A549 (cell line): ENCODE data around the gene KISS1. TPM values are rescaled to one million over a fixed set of nuclear protein-coding genes. Genes with fewer than 3 reads are reported as not detected.

Source experiments
- ATAC-seq, 2 experiments: fragments of 200-7000 bp in 1 of 2; fragments of >200 bp in 1 of 2; cut with Nextera tagmentation in 1 of 2; cut with Tn5 transposase in 1 of 2; 3 replicates each; pipeline versions ENCODE4 v1.8.0 to v1.9.1; 2018 to 2020; ENCODE audit warnings: mild to moderate bottlenecking in 1 of 2, moderate library complexity in 1 of 2
- CTCF ChIA-PET: fragments of 300-600 bp; sonication (Branson Sonifier 250); formaldehyde crosslinking; extraction: SDS; loops from one replicate; lab custom pipeline; 2021; ENCODE audit warnings: antibody characterized with exemption, inconsistent platforms; lab: Yijun Ruan, JAX
- POLR2A ChIA-PET: fragments of 350-600 bp; formaldehyde crosslinking; extraction: SDS; loops from one replicate; lab custom pipeline; 2021; ENCODE audit warnings: antibody characterized with exemption, inconsistent platforms; lab: Yijun Ruan, JAX
- DNase-seq, 2 experiments: peaks; one replicate each; pipeline versions ENCODE4 v3.0.0 to v3.0.0-alpha.2; 2011 to 2016; ENCODE audit warnings: low read depth in 1 of 2, low spot score in 1 of 2
- FAIRE-seq: peaks from 2 replicates; lab custom pipeline; 2011; peaks lifted over from hg19 to GRCh38; lab: Jason Lieb, UNC
- H3K27ac ChIP-seq, 2 experiments: fragments of >200 bp; sonication (Bioruptor Twin); formaldehyde crosslinking; 3 replicates each; pipeline ENCODE4 v1.5.1; 2016 to 2017
- H3K4me1 ChIP-seq: fragments of >200 bp; sonication (Bioruptor Twin); formaldehyde crosslinking; 3 replicates; pipeline ENCODE4 v1.6.1; 2016
- H3K4me2 ChIP-seq: fragments of >200 bp; sonication (Bioruptor Twin); formaldehyde crosslinking; 3 replicates; pipeline ENCODE4 v1.6.1; 2016
- H3K4me3 ChIP-seq: fragments of >200 bp; sonication (Bioruptor Twin); formaldehyde crosslinking; 3 replicates; pipeline ENCODE4 v1.5.1; 2016
- H3K9me3 ChIP-seq: fragments of >200 bp; sonication (Bioruptor Twin); formaldehyde crosslinking; 3 replicates; pipeline ENCODE4 v1.6.1; 2016
- CEBPB ChIP-seq, 2 experiments: fragments of >200 bp in 1 of 2; sonication (Bioruptor Twin) in 1 of 2; formaldehyde crosslinking in 1 of 2; IDR thresholded peaks; 2 replicates each; pipeline ENCODE4 v1.6.1; 2012 to 2016
- EHF ChIP-seq: fragments of 250-450 bp; sonication (Bioruptor Pico); IDR thresholded peaks from 2 replicates; pipeline ENCODE4 v1.5.0; 2020; ENCODE audit warnings: mild to moderate bottlenecking
- ESRRA ChIP-seq: fragments of 150-350 bp; IDR thresholded peaks from 2 replicates; pipeline ENCODE4 v1.6.1; 2014; ENCODE audit warnings: mild to moderate bottlenecking, low read length, borderline replicate concordance
- FOXS1 ChIP-seq: fragments of 250-450 bp; sonication (Bioruptor Pico); IDR thresholded peaks from 2 replicates; pipeline ENCODE4 v1.5.0; 2020; ENCODE audit warnings: mild to moderate bottlenecking, moderate library complexity
- GATA3 ChIP-seq: IDR thresholded peaks from 2 replicates; pipeline ENCODE4 v1.6.1; 2012; ENCODE audit warnings: borderline replicate concordance
- JUN ChIP-seq, 2 experiments: fragments of >200 bp; sonication (Bioruptor Twin); formaldehyde crosslinking; IDR thresholded peaks; 2 replicates in 1 of 2; 3 replicates in 1 of 2; pipeline ENCODE4 v1.6.1; 2016 to 2017
- NPAS2 ChIP-seq: fragments of 250-450 bp; sonication (Bioruptor Pico); IDR thresholded peaks from 2 replicates; pipeline ENCODE4 v1.8.0; 2022; ENCODE audit warnings: mild to moderate bottlenecking, moderate library complexity, borderline replicate concordance
- NR3C1 ChIP-seq: fragments of >200 bp; sonication (Bioruptor Twin); formaldehyde crosslinking; IDR thresholded peaks from 3 replicates; pipeline ENCODE4 v1.6.1; 2017
- RARB ChIP-seq: fragments of 250-450 bp; sonication (Bioruptor Pico); IDR thresholded peaks from 2 replicates; pipeline ENCODE4 v1.8.0; 2021; ENCODE audit warnings: mild to moderate bottlenecking, moderate library complexity
- RCOR1 ChIP-seq: fragments of 150-350 bp; IDR thresholded peaks from 2 replicates; pipeline ENCODE4 v1.6.1; 2014; ENCODE audit warnings: antibody characterized with exemption, low read length, low read depth
- RNF2 ChIP-seq: fragments of 200-600 bp; sonication (generic); IDR thresholded peaks from 2 replicates; pipeline ENCODE4 v1.6.1; 2016; ENCODE audit warnings: low read depth, mild to moderate bottlenecking, antibody characterized with exemption, moderate library complexity, borderline replicate concordance
- SMC3 ChIP-seq: fragments of >200 bp; sonication (Bioruptor Twin); formaldehyde crosslinking; IDR thresholded peaks from 3 replicates; pipeline ENCODE4 v1.6.1; 2018; ENCODE audit warnings: inconsistent platforms
- SREBF2 ChIP-seq: fragments of 450-650 bp; IDR thresholded peaks from 2 replicates; pipeline ENCODE4 v1.6.1; 2014; ENCODE audit warnings: mild to moderate bottlenecking, moderate library complexity
- TP53 ChIP-seq: fragments of 250-450 bp; sonication (Bioruptor Pico); IDR thresholded peaks from 2 replicates; pipeline ENCODE4 v1.5.0; 2021; ENCODE audit warnings: mild to moderate bottlenecking, moderate library complexity
- ZC3H11A ChIP-seq: fragments of 450-650 bp; IDR thresholded peaks from 2 replicates; pipeline ENCODE4 v1.6.1; 2014; ENCODE audit warnings: antibody characterized with exemption, mild to moderate bottlenecking
- ZFP36 ChIP-seq: fragments of 450-650 bp; IDR thresholded peaks from 2 replicates; pipeline ENCODE4 v1.6.1; 2014; ENCODE audit warnings: borderline replicate concordance; ENCODE audit not compliant: partially characterized antibody
- WGBS: methylation state at CpG from one replicate; pipeline ENCODE4 v1.1.6; 2017; ENCODE audit errors: missing lambda C conversion rate; 5-methylcytosine and 5-hydroxymethylcytosine counted together
- polyA plus RNA-seq, 4 experiments: library from polyadenylated mRNA; depleted of rRNA in 3 of 4; stranded (reverse); fragments of >200 nt; fragmentation: RNase III in 1 of 4; extraction: RNeasy Plus Mini Kit Qiagen cat#74134 plus additional on column Dnase treatment in 1 of 4; gene quantifications; 2 replicates in 3 of 4; 3 replicates in 1 of 4; pipeline ENCODE4 v1.2.3, GENCODE V29; 2011 to 2017
- TF ChIP-seq, protein P1 (sequence below): fragments of 250-450 bp; sonication (Bioruptor Pico); IDR thresholded peaks from 2 replicates; pipeline ENCODE4 v1.5.0; 2020; ENCODE audit warnings: low read depth, mild to moderate bottlenecking, moderate library complexity
- TF ChIP-seq, protein P2 (sequence below): fragments of >200 bp; sonication (Bioruptor Twin); formaldehyde crosslinking; IDR thresholded peaks from 3 replicates; pipeline ENCODE4 v1.5.1; 2016
- TF ChIP-seq, protein P3 (sequence below): IDR thresholded peaks from 2 replicates; pipeline ENCODE4 v1.6.1; 2012
- TF ChIP-seq, protein P4 (sequence below): fragments of 200-600 bp; sonication (generic); IDR thresholded peaks from 2 replicates; pipeline ENCODE4 v1.6.1; 2016; ENCODE audit warnings: antibody characterized with exemption, mild to moderate bottlenecking, moderate library complexity

The KISS1 gene
- polyA plus RNA-seq, 2 of the 4 experiments (the other 2 are of a cell fraction) = 0.23 TPM; not detected in 1

DNA sequence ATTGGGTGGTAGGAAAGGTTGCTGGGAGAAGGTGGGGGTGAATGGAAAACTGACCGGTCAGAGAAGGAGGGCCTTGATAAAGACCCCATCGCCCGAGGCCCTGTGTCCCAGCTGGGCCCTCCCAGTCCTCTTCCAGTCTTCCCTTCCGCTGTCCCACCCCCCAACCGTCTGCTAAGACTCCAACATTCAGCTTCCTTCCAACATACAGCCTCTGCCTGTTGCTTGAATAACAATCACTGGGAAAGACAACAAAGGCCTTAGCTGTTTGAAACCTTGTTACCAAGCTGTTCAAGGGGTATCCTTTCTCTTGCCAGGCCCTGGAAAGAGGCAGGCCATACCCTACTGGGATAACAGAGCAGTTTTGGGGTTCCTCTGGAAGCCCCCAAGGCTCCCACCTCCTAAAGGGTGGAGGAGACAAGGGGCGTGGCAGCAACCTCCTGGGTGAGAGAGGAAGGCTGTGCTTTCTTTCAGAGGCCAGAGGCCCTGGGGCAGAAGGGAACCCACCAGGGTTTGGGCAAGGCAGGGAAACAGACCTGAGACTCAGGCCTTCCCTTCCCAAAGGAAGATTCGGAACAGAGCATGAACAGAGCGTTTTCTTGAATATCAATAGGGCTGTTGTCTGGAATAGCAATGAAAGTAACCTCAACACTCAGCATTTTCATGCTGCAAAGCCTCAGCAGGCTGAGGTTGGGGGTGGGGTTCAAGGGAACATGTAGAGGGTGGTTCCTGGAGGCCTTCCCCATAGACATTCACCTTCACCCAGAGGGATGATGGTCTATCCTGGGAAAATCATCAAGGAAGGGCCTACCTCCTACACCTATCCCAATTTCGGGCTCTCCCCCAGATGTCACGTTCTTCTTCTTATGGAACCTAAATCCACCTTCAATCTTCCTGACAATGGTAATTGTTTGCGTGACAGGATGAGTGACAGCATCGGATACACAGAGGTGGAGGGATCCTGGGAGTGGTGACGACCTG, 48.6 kb downstream of the KISS1 start:
- FAIRE-seq = no peak
- Histone ChIP-seq H3K4me1 (peaks cover 14% of the 10 kb centered on the region), H3K4me2 (no peak overlapping the region), H3K4me3 (no peak overlapping the region), H3K27ac (no peak overlapping the region), H3K9me3 (no peaks in the 10 kb centered on the region)
- POLR2A ChIA-PET = no interaction called here
- WGBS = 73% methylated on average over 13 of the region's 13 CpGs
- CTCF ChIA-PET = interaction anchor here (1.5 kb wide), 1 partner anchor 9 kb away, joined by 4 read pairs; no protein-coding TSS in a partner anchor
- no peak for ATAC-seq
- DNase-seq = no peak
- TF ChIP-seq, protein P1, sequence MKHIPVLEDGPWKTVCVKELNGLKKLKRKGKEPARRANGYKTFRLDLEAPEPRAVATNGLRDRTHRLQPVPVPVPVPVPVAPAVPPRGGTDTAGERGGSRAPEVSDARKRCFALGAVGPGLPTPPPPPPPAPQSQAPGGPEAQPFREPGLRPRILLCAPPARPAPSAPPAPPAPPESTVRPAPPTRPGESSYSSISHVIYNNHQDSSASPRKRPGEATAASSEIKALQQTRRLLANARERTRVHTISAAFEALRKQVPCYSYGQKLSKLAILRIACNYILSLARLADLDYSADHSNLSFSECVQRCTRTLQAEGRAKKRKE = no peak
- TF ChIP-seq RARB (CRISPR knock-in tag) (no peak), CEBPB (IDR thresholded peaks at IDR 0.05) (no peak), RNF2 (no peak), ZC3H11A (no peak)
- TF ChIP-seq, protein P2, sequence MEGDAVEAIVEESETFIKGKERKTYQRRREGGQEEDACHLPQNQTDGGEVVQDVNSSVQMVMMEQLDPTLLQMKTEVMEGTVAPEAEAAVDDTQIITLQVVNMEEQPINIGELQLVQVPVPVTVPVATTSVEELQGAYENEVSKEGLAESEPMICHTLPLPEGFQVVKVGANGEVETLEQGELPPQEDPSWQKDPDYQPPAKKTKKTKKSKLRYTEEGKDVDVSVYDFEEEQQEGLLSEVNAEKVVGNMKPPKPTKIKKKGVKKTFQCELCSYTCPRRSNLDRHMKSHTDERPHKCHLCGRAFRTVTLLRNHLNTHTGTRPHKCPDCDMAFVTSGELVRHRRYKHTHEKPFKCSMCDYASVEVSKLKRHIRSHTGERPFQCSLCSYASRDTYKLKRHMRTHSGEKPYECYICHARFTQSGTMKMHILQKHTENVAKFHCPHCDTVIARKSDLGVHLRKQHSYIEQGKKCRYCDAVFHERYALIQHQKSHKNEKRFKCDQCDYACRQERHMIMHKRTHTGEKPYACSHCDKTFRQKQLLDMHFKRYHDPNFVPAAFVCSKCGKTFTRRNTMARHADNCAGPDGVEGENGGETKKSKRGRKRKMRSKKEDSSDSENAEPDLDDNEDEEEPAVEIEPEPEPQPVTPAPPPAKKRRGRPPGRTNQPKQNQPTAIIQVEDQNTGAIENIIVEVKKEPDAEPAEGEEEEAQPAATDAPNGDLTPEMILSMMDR = no peak
- TF ChIP-seq, protein P3, sequence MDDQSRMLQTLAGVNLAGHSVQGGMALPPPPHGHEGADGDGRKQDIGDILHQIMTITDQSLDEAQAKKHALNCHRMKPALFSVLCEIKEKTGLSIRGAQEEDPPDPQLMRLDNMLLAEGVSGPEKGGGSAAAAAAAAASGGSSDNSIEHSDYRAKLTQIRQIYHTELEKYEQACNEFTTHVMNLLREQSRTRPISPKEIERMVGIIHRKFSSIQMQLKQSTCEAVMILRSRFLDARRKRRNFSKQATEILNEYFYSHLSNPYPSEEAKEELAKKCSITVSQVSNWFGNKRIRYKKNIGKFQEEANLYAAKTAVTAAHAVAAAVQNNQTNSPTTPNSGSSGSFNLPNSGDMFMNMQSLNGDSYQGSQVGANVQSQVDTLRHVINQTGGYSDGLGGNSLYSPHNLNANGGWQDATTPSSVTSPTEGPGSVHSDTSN = no peak
- TF ChIP-seq, all 56 proteins: peak for 0

DNA sequence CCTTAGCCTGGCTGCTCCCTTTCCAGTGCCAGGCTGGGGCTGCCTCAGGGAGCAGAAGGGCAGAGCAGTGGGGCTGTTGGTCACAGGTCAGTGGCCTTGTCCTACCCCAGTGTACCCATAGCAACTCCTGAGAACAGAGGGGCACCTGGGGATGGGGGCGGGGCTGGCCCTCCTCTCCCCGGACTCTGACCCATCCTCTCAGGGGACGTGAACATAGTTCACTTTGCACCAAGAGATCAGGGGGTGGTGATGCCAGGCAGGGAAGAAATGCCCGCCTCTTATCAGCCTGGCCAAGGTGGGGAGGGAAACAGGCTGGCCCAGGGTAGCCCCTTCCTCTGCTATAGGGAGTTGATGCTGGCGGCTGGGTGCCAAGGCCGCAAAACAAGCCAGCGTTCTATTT, 49.3 kb downstream of the KISS1 start:
- Histone ChIP-seq H3K4me1 (peaks cover 9% of the 10 kb centered on the region; the same call in 2 of the 3 replicates), H3K27ac (no peak overlapping the region)
- WGBS = 80% methylated on average over 6 of the region's 7 CpGs
- no peak for DNase-seq
- TF ChIP-seq EHF (CRISPR knock-in tag) = no peak
- TF ChIP-seq, all 56 proteins: peak for 0
- H3K9me3 ChIP-seq = no peaks in the 10 kb centered on the region
- no peak for ATAC-seq
- no peak for FAIRE-seq
- H3K4me3 ChIP-seq = no peak overlapping the region
- POLR2A ChIA-PET = no interaction called here
- CTCF ChIA-PET = no interaction called here
- H3K4me2 ChIP-seq = no peak overlapping the region

DNA sequence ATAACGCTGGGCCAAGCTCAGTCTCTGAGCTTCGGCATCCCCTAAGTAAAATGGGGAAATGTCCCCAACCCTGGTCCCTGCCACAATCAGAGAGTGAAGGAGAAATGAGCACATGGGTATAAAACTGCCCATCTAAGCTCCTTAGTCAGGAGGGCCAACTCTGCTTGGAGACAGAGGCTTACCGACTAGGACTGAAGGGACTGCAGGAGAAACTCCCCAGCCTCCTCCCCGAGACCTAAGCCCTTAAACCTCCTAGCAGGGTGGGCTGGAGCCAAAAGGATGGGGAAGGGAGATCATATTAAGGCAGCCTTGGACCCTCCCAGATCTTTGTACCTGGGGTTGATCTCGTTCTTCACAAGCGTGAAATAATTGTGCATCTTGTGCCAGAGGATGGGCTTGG, 50.0 kb downstream of the KISS1 start:
- Histone ChIP-seq H3K4me3 (no peak overlapping the region), H3K4me1 (peaks cover 8% of the 10 kb centered on the region; the same call in 2 of the 3 replicates), H3K4me2 (no peak overlapping the region)
- no peak for ATAC-seq
- no peak for TF ChIP-seq ZC3H11A
- TF ChIP-seq RNF2 = no peak
- no peak for TF ChIP-seq SREBF2
- TF ChIP-seq, protein P2 = no peak
- no peak for TF ChIP-seq ESRRA
- no peak for TF ChIP-seq GATA3
- TF ChIP-seq RCOR1 = no peak
- TF ChIP-seq FOXS1 (CRISPR knock-in tag) = no peak
- TF ChIP-seq, protein P1 = no peak
- TF ChIP-seq JUN (IDR thresholded peaks at IDR 0.05) = no peak
- no peak for TF ChIP-seq TP53 (CRISPR knock-in tag)
- TF ChIP-seq, protein P4, sequence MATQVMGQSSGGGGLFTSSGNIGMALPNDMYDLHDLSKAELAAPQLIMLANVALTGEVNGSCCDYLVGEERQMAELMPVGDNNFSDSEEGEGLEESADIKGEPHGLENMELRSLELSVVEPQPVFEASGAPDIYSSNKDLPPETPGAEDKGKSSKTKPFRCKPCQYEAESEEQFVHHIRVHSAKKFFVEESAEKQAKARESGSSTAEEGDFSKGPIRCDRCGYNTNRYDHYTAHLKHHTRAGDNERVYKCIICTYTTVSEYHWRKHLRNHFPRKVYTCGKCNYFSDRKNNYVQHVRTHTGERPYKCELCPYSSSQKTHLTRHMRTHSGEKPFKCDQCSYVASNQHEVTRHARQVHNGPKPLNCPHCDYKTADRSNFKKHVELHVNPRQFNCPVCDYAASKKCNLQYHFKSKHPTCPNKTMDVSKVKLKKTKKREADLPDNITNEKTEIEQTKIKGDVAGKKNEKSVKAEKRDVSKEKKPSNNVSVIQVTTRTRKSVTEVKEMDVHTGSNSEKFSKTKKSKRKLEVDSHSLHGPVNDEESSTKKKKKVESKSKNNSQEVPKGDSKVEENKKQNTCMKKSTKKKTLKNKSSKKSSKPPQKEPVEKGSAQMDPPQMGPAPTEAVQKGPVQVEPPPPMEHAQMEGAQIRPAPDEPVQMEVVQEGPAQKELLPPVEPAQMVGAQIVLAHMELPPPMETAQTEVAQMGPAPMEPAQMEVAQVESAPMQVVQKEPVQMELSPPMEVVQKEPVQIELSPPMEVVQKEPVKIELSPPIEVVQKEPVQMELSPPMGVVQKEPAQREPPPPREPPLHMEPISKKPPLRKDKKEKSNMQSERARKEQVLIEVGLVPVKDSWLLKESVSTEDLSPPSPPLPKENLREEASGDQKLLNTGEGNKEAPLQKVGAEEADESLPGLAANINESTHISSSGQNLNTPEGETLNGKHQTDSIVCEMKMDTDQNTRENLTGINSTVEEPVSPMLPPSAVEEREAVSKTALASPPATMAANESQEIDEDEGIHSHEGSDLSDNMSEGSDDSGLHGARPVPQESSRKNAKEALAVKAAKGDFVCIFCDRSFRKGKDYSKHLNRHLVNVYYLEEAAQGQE = no peak
- TF ChIP-seq NPAS2 (CRISPR knock-in tag) = no peak
- TF ChIP-seq NR3C1 = no peak
- no peak for TF ChIP-seq SMC3
- TF ChIP-seq ZFP36 = no peak
- TF ChIP-seq, all 56 proteins: peak for 0
- Histone ChIP-seq H3K27ac (no peak overlapping the region), H3K9me3 (no peaks in the 10 kb centered on the region)
- DNase-seq (no peak), FAIRE-seq (no peak)
- 66% methylated on average over 6 of the region's 6 CpGs for WGBS
- CTCF ChIA-PET = interaction anchor here (0.7 to 2.2 kb wide), 3 partner anchors 8 to 16 kb away, joined by 3 to 19 read pairs (median 3); no protein-coding TSS in a partner anchor
- POLR2A ChIA-PET = no interaction called here
